Esophagus muscularis mucosa (tissue), 3 donors: ENCODE data around the gene COMMD1.

Source experiments
- CTCF ChIP-seq, 3 experiments: fragments of 200-600 bp in 2 of 3; fragments of 450-650 bp in 1 of 3; sonication (generic) in 2 of 3; IDR thresholded peaks; one replicate each; pipeline ENCODE4 v1.5.1; 2017 to 2019; ENCODE audit warnings: antibody characterized with exemption in 3 of 3, mild to moderate bottlenecking in 2 of 3, moderate library complexity in 1 of 3
- EP300 ChIP-seq: sonication (generic); formaldehyde crosslinking; IDR thresholded peaks from one replicate; pipeline ENCODE4 v1.6.1; 2017; ENCODE audit warnings: antibody characterized with exemption

- no peak for TF ChIP-seq CTCF (IDR thresholded peaks at IDR 0.05)
- TF ChIP-seq EP300: no peak
These were observed 235.1 kb downstream of the COMMD1 start for GRCh38 chr2:62140426-62141141.
